Testis (tissue), 3 donors: ENCODE measurements around the gene SMYD3. TPM values are rescaled to one million over a fixed set of nuclear protein-coding genes. Genes with fewer than 3 reads are reported as not detected.
"Not testable (repeated sequence)": the region's sequence is repeated elsewhere in the genome, so short reads cannot be mapped to it uniquely, and the experiment has no call there.

Experiments used
- DNase-seq: peaks from one replicate; pipeline ENCODE4 v3.0.0-alpha.2; 2019
- H3K27ac ChIP-seq, 2 donors: fragments of 200-600 bp; sonication (generic); one replicate each; pipeline ENCODE4 v1.5.1; 2019
- H3K27me3 ChIP-seq: fragments of 200-600 bp; sonication (generic); one replicate; pipeline ENCODE4 v1.5.1; 2019
- H3K36me3 ChIP-seq: fragments of 200-600 bp; sonication (generic); one replicate; pipeline ENCODE4 v1.5.1; 2017; ENCODE audit warnings: low read depth; ENCODE audit errors: missing control alignments
- H3K4me1 ChIP-seq: fragments of 200-600 bp; sonication (generic); one replicate; pipeline ENCODE4 v1.5.1; 2019
- H3K4me3 ChIP-seq, 2 donors: fragments of 200-600 bp; sonication (generic); one replicate each; pipeline ENCODE4 v1.5.1; 2017 to 2019
- H3K9me3 ChIP-seq: fragments of 200-600 bp; sonication (generic); one replicate; pipeline ENCODE4 v1.5.1; 2017
- POLR2A ChIP-seq: fragments of 450-650 bp; IDR thresholded peaks from one replicate; pipeline ENCODE4 v1.6.1; 2017; ENCODE audit warnings: antibody characterized with exemption, mild to moderate bottlenecking, moderate library complexity
- WGBS, 2 donors: methylation state at CpG; one replicate each; pipeline ENCODE4 v1.1.5; 2018; 5-methylcytosine and 5-hydroxymethylcytosine counted together
- intact Hi-C: fragments of 100-400 bp; cut with DNase I; formaldehyde crosslinking; loops from one replicate; pipeline ENCODE4 v1.15.1; 2023; ENCODE audit warnings: low total_unique reads
- polyA plus RNA-seq: library from polyadenylated mRNA; stranded (reverse); fragments of 350-450 nt; fragmentation: Illumina TruSeq; extraction: RNeasy Lipid Tissue Mini Kit (QIAGEN cat#74804); gene quantifications from one replicate; pipeline ENCODE4 v1.2.3, GENCODE V29; 2014; ENCODE audit warnings: low read depth, low replicate concordance; ENCODE audit not compliant: insufficient read depth
- total RNA-seq, 2 donors: library from RNA; depleted of rRNA; stranded (reverse); fragments of >200 nt; gene quantifications; one replicate each; pipeline ENCODE4 v1.2.3, GENCODE V29; 2016
- TF ChIP-seq, protein P1 (sequence below), 3 experiments: fragments of 450-650 bp in 2 of 3; fragments of 200-600 bp in 1 of 3; sonication (generic) in 1 of 3; IDR thresholded peaks; one replicate each; pipeline ENCODE4 v1.5.1; 2016 to 2019; ENCODE audit warnings: antibody characterized with exemption in 3 of 3, mild to moderate bottlenecking in 2 of 3, moderate library complexity in 1 of 3

The SMYD3 gene
- total and polyA plus RNA-seq, 3 donors from 2014 or later: 23.0 to 38.8 (median 38.7) TPM

DNA sequence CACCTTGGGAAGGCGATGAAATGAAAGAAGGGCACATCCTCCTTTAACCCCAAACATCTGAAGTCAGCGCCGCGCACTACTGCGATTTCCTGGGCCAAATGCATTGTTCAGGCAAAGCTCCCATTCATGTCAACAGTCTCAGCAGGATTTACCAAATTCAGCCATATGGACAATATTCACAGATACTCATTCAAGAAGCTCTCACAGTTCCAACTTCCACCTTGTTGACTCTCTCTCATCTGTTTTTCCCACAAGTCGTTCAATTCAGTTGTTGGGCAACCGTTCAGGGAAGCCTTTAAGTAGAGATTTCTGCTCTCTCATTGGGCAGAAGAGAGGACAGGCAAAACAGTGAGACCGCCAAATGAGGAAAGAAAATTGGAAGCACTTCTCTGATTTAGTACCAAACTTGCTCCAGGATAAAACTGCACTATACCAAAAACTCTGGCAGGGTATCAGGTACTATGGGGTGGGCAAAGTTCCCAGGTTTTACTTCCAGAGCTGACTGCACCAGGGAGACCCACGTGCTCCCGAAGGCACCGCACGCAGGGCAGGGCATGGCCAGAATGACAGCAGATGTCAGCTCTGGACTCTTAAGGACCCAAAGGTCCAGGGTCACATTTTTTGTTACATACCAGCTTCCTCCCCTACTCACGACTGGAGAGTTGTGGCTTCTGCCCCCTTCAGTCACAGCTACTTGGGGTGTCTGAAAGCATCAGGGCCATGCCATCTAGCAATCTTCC, 683.5 kb downstream of the SMYD3 start:
- DNase-seq: no peak
- WGBS, 2 donors: 84 to 91% methylated on average over 13 of the region's 13 CpGs
- intact Hi-C loops: no loop called here
- TF ChIP-seq, protein P1, sequence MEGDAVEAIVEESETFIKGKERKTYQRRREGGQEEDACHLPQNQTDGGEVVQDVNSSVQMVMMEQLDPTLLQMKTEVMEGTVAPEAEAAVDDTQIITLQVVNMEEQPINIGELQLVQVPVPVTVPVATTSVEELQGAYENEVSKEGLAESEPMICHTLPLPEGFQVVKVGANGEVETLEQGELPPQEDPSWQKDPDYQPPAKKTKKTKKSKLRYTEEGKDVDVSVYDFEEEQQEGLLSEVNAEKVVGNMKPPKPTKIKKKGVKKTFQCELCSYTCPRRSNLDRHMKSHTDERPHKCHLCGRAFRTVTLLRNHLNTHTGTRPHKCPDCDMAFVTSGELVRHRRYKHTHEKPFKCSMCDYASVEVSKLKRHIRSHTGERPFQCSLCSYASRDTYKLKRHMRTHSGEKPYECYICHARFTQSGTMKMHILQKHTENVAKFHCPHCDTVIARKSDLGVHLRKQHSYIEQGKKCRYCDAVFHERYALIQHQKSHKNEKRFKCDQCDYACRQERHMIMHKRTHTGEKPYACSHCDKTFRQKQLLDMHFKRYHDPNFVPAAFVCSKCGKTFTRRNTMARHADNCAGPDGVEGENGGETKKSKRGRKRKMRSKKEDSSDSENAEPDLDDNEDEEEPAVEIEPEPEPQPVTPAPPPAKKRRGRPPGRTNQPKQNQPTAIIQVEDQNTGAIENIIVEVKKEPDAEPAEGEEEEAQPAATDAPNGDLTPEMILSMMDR (IDR thresholded peaks at IDR 0.05): no peak
- TF ChIP-seq POLR2A: no peak
- no peaks in the 10 kb centered on the region for H3K36me3 ChIP-seq
- no peaks in the 10 kb centered on the region for H3K27me3 ChIP-seq
- H3K27ac ChIP-seq: no peak overlapping the region
- no peaks in the 10 kb centered on the region for H3K9me3 ChIP-seq
- no peak overlapping the region for H3K4me3 ChIP-seq
- no peaks in the 10 kb centered on the region for H3K4me1 ChIP-seq

DNA sequence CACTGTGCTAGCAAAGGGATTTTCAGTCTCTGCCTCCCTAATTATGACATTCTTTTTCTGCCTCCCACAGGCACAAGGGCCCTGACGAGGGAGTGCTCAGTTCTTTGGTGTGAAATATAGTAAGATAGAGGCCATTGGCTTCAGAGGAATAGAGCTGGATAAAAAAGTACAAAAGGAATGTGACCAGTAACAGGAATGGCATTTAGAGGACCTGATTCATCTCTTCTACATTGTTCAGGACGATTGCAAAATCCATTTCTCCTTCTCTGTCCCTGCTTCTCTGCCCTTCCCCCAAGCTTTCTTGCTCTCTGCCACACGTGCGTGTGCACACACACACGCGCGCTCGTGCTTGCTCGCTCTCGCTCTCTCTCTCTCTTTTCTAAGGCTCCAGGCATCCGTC, 684.1 kb downstream of the SMYD3 start:
- 83 to 84% methylated on average over 11 of the region's 11 CpGs for WGBS, 2 donors
- intact Hi-C loops: no loop called here
- DNase-seq: no peak
- H3K9me3 ChIP-seq: no peaks in the 10 kb centered on the region
- H3K27ac ChIP-seq: no peak overlapping the region
- TF ChIP-seq POLR2A: no peak
- TF ChIP-seq, protein P1 (IDR thresholded peaks at IDR 0.05): no peak
- no peaks in the 10 kb centered on the region for H3K27me3 ChIP-seq
- no peaks in the 10 kb centered on the region for H3K36me3 ChIP-seq
- H3K4me3 ChIP-seq: no peak overlapping the region
- H3K4me1 ChIP-seq: no peaks in the 10 kb centered on the region

DNA sequence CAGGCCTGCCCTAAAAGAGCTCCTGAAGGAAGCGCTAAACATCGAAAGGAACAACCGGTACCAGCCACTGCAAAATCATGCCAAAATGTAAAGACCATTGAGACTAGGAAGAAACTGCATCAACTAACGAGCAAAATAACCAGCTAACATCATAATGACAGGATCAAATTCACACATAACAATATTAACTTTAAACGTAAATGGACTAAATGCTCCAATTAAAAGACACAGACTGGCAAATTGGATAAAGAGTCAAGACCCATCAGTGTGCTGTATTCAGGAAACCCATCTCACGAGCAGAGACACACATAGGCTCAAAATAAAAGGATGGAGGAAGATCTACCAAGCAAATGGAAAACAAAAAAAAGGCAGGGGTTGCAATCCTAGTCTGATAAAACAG, 688.7 kb downstream of the SMYD3 start:
- H3K36me3 ChIP-seq, intact Hi-C loops, H3K9me3 ChIP-seq, H3K27ac ChIP-seq, H3K27me3 ChIP-seq, DNase-seq, H3K4me3 ChIP-seq, H3K4me1 ChIP-seq: not testable (repeated sequence)
- WGBS, 2 donors: 97 to 98% methylated on average over 5 of the region's 6 CpGs

DNA sequence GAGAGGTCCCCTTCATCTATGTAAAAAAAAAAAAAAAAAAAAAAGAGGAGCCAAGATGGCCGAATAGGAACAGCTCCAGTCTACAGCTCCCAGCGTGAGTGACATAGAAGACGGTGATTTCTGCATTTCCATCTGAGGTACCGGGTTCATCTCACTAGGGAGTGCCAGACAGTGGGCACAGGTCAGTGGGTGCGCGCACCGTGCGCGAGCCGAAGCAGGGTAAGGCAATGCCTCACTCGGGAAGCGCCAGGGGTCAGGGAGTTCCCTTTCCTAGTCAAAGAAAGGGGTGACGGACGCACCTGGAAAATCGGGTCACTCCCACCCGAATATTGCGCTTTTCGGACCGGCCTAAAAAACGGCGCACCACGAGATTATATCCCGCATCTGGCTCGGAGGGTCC, 690.6 kb downstream of the SMYD3 start:
- H3K4me3 ChIP-seq, H3K36me3 ChIP-seq, H3K4me1 ChIP-seq, intact Hi-C loops, DNase-seq, H3K27me3 ChIP-seq, H3K9me3 ChIP-seq, H3K27ac ChIP-seq: not testable (repeated sequence)
- 93 to 96% methylated on average over 21 to 23 of the region's 24 CpGs for WGBS, 2 donors

DNA sequence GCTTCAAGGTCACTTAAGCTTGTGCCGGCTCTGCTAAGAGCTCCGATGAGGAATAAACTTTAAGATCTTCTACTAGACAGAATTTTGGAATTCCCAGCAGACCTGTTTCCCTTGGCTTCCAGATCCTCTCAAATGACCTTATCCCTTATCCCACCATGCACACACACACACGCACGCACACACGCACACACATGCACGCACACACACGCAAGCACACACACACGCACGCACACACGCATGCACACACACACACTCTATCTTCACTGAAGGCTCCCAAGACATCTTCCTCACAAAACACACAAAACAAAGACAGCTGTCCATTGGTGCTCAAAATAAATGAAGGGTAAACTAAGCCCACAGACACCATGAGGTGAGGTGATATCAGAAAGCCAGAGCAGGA, 692.4 kb downstream of the SMYD3 start:
- Histone ChIP-seq H3K4me3 (no peak overlapping the region), H3K27me3 (no peaks in the 10 kb centered on the region), H3K4me1 (no peaks in the 10 kb centered on the region), H3K9me3 (no peaks in the 10 kb centered on the region), H3K27ac (no peak overlapping the region), H3K36me3 (no peaks in the 10 kb centered on the region)
- intact Hi-C loops: no loop called here
- TF ChIP-seq, protein P1 (IDR thresholded peaks at IDR 0.05): no peak
- TF ChIP-seq POLR2A: no peak
- 71 to 83% methylated on average over 10 of the region's 10 CpGs for WGBS, 2 donors
- no peak for DNase-seq

DNA sequence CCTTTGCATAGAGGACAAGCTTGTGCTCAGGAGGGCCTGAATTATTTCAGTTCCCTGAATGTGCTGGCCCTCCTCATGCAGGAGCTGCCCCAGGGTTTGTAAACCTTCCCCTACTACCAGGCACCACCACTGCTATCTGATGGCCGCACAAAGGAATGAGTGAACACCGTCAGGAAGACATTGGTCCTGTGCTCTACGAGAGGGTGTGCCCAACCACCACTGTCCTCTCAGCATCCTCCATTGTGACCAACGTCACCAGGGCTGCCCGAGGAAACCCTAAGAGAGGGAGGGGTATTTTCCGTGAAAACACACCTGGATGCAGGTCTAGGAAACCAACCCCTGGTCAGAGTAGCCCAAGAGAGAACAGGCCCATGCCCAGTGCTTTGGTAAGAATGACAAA, 694.8 kb downstream of the SMYD3 start:
- Histone ChIP-seq H3K9me3 (no peaks in the 10 kb centered on the region), H3K27ac (no peak overlapping the region), H3K4me3 (no peak overlapping the region), H3K4me1 (no peaks in the 10 kb centered on the region), H3K27me3 (no peaks in the 10 kb centered on the region), H3K36me3 (no peaks in the 10 kb centered on the region)
- 87 to 95% methylated on average over 6 of the region's 6 CpGs for WGBS, 2 donors
- TF ChIP-seq POLR2A: no peak
- TF ChIP-seq, protein P1 (IDR thresholded peaks at IDR 0.05): no peak
- intact Hi-C loops: no loop called here
- no peak for DNase-seq
